ENCODE measurements around the gene STXBP4.
A peak's percentile ranks its signal among the peaks of the same experiment; 100 is the strongest.

The STXBP4 gene, protein sequence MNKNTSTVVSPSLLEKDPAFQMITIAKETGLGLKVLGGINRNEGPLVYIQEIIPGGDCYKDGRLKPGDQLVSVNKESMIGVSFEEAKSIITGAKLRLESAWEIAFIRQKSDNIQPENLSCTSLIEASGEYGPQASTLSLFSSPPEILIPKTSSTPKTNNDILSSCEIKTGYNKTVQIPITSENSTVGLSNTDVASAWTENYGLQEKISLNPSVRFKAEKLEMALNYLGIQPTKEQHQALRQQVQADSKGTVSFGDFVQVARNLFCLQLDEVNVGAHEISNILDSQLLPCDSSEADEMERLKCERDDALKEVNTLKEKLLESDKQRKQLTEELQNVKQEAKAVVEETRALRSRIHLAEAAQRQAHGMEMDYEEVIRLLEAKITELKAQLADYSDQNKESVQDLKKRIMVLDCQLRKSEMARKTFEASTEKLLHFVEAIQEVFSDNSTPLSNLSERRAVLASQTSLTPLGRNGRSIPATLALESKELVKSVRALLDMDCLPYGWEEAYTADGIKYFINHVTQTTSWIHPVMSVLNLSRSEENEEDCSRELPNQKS

DNA sequence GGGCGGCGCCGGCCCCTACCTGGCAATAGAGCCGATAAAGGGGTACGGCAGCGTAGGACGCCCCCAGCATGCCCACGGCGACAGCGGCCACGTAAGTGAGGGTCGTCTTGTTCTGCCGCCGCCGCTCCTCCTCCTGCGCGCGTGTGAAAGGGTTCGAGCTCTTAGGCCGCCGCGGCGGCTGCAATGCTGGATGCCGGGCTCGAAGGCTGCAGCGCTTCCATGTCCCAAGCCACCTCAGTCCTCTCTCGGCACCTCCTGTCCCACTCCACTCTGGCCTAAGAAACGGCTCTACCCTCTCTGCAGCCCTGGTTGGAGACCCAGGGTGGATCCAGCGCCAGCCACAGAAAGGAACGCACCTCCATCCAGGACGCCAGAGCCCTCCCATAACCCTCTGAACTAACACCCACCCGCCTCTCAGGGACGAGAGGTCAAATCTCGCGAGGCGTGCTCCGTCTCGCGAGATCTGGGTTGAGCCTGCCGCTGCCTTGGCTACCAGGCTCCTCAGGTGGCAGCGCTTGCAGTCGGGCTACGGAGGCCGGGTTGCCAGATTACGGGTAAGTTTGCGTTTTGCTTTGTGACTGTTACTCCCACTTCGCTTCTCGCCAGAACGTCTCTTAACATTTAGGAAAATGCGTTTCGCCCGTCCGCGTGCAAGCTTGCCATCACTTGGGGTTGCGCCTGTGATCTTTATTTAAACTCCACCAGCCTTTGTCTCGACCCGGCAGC is at the start of gene STXBP4, which contains the start of gene COX11:
Gene STXBP4, plus strand, starts transcription at position 504 of the 726 bp plus-strand sequence. CDS start 17,455 bp downstream, outside the sequence.
Gene COX11, minus strand, starts transcription at position 393 of the 726 bp plus-strand sequence. Its CDS starts 8 bp downstream, at position 385.
- peak; percentile 89 for DNase-seq (ENCODE audit: low read depth)

DNA sequence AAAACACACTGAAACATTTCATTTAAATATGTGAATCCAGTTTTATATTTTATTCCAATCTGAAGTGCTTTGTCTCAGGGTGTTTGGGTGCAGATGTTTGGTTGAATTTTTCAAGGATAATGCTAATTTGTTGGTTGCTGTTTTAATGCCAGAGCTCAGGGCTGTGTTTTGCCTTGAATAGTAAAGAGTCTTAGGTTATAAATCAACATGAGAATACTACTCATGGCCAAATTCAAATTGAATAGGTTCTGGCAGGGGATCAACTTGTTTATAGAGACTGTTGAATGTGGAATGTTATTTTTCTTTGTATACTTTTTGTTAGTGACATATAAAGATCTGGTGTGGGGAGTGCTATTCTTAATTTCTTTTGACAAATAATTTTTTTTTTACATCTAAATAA is 49.1 kb upstream of the STXBP4 start:
- no peak for DNase-seq (ENCODE audit: low read depth)

DNA sequence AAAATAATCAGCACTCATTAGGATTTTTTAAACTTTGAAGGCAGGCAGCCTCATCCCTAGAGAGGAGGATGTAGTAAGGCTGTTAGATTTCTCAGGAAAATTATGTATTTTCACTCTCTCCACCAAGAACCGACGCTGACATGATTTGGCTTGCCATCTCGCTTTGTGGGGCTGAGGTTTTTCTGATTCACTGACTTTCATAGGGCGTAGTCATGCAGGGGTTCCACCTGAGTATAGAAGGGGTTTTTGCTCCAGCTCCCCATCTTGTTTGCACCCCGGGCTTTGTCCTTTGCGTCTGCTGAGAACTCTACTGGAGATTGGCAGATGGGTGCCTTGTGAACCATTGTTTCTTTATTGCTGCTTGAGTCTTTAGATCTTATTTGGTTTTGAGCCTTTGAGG is 47.7 kb upstream of the STXBP4 start:
- no peak for DNase-seq (ENCODE audit: low read depth)

DNA sequence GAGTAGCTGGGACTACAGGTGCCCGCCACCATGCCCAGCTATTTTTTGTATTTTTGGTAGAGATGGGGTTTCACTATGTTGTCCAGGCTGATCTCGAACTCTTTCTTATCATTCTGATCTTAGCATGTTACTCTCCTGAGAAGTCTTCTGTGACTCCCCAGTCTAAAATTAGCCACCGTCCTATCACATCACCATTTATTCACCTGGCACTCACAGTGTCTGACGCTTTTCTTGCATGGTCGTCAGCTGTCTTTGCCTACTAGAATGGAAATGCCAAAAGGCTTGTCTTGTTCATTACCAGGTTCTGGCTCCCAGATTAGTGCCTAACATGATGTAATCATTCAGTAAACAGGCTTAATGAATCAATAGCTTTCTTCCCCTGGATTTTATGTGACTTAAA is 44.2 kb upstream of the STXBP4 start:
- no peak for DNase-seq (ENCODE audit: low read depth)

DNA sequence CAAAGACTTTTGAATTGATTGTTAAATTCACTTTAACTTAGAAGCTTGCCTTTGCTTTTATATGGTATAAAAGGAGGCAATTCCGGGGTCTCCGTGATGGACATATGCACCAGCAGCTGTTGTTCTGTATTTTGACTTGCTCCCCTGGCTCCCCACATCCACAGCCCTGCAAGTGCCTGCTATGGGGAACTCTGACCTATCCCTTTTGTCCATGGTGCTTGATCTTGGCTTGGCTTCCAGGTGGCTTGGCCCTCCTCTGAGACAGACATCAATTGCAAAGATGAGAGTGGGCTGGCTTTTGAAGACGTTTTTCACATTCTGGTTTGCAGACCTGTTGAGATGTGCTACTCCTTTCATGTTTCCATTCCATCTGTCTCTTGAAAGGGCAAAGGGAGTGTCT is 41.0 kb upstream of the STXBP4 start:
- DNase-seq (ENCODE audit: low read depth) = no peak

DNA sequence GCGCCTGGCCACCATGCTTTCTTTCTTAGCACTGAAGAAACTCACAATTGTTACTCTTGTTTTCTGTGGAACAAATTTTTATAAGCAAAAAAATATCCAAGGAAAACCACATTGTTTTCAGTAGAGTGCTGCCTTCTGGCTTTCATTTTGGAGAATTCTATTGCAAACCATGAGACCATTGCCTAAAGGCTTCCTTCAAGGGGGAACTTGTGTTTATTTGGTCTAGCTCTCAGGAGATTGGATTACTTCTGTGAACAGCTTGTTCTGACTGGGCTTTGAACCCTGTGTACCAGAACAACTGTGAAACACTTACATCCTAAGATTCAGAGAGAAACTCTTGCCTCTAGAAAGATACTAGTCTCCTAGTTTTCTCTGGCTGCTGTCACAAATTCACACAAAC is 35.9 kb upstream of the STXBP4 start:
- DNase-seq (ENCODE audit: low read depth) = no peak

DNA sequence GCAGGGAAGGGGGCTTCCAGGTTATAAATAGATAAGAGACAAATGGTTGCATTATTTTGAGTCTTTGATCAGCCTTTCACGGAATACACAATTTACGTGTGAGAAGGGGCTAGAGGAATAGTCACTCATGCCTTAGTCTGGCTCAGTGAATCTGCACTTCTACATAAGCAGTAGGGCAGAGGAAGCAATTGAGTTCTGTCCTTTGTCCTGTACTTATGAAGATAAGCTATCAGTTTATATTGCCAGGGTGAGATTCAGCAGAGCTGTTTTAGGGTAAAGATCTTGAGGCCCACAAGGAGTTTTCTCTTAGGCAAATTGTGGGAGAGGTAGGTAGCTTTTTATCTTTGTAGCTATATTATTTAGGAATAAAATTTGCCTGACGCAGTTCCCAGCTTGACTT is 34.6 kb upstream of the STXBP4 start:
- DNase-seq (ENCODE audit: low read depth) = no peak

DNA sequence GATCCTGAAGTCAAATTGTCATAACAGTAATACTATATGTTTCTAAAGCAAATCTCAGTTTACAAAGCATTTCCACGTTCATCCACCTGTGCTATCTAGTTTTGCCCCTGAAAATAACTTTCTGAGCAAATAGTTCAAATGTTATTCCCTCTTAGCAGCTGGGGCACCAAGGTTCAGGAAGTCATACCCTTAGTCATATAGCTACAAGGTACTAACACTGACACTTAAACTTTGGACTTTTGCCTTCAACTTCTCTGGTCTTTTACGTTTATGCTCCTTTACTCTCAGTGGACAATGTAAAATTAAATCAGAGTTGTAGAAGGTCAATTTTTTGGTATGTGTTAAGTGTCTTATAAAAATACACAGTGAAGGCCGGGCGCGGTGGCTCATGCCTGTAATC is 33.1 kb upstream of the STXBP4 start:
- DNase-seq (ENCODE audit: low read depth) = no peak

DNA sequence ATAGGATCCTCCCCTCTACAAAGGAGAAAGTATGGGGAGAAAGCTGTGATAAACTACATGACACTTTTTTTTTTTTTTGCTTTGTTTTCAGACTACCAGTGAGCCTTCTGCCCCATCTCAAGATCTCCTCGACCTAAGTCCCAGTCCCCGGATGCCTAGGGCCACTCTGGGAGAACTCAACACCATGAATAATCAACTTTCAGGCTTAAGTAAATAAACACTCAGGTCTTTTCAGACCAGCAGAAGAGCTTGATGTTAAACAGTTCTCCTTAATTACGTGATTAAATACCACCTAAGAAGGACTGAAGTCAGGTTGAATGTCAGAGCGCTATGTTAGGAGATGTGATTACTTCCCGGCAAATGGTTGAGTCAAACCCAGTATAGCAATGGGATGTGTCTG is 31.5 kb upstream of the STXBP4 start:
- DNase-seq (ENCODE audit: low read depth) = no peak

DNA sequence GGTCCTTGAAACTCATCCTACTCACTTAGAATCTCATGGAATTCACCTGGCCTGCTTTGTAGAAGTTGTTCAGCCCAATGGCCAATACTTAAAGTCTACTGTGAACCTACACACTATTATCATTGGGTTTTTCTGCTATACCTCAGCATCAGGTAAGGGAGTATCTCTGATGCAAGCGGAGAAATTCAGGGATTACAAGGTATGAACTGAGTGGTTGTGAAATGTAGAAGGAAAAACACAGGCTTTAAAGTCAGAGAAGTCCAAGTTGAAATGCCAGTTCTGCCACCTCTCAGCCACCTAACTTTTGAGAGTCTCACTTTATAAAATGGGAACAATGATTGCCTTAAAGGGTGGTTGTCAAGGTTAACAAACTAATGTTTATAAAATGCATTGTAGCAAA is 31.1 kb upstream of the STXBP4 start:
- DNase-seq (ENCODE audit: low read depth) = no peak

DNA sequence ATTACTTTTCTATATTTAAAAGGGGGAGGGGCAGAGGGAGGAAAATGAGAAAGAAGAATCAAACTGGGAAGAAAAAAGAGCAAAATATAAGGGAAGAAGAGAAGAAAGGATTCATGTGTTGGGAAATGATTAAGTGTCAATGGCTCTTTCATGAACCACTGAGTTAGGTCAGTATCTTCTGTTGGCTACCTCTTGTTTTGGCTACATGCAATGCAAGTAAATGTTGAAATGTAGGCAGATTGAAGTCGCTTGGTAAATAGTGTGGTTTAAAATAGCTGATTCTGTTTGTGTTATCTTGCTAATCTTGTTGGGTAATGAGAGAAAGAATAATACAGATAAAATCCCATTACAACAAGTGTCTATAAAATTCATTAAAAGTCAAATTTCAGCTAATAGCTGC is 27.3 kb upstream of the STXBP4 start:
- DNase-seq (ENCODE audit: low read depth) = no peak

DNA sequence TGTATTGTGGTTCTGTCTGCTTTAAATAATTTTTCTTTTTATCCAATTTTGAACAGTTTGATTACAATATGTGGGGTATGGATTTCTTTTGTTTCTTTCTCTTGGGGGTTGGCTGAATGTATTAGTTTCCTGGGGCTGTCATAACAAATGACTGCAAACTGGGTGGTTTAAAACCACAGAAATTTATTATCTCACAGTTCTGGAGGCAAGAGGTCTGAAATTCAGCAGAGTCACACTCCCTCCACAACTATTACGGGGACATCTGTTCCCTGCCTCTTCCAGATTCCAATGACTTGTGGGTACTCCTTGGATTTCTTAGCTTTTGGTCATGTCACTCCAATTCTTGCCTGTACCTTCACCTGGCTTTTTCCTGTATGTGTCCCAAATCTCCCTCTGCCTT is 23.8 kb upstream of the STXBP4 start:
- DNase-seq (ENCODE audit: low read depth) = no peak

DNA sequence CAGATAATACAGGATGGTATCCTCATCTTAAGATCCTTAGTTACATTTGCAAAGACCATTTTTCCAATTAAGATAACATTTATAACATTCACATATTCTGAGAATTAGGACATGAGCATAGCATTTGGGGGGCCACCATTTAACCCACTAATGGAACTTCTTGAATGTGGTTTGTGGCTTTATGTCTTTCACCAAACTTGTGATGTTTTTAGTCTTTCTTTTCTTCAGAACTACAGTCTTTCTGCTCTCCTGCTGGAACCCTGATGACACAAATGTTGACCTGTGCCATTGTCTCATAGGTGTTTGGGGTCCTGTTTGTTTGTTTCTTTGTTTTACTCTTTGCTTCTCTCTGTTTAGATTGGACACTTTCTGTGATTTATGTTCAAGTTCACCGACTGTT is 23.3 kb upstream of the STXBP4 start:
- no peak for DNase-seq (ENCODE audit: low read depth)

DNA sequence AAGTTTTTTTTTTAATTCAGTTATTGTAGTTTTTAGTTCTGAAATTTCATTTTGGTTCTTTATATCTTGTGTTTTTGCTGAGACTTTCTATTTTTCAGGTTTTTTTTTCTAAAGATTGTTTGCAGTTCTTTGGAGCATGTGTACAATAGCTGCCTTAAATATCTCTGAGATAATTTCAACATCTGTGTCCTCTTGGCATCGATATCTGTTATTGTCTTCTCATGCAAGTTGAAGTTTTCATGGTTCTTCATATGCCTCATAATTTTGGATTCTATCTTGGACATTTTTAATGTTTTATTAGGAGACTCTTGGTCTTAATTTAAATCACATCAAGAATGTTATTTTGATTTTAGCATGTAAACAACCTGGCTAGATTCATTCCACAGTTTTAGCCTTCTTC is 22.9 kb upstream of the STXBP4 start:
- no peak for DNase-seq (ENCODE audit: low read depth)

DNA sequence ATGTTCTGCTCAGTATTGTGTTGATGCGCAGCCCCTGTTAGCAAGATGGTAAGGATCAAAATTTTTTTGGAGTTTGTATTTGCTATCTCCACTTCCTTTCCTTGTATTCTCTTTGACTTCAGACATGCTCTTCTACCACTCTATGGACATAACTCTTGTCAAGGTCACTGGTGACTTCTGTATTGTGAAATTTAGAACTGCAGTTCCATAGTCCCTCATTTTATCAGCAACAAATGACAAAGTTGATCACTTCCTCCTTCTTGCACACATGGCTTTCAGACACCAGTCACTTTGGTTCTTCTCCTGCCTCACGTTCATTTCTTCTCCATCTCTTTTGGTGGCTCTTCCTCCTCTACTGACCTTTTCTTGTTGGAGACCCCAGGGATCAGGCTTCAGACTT is 21.2 kb upstream of the STXBP4 start:
- DNase-seq (ENCODE audit: low read depth) = no peak

DNA sequence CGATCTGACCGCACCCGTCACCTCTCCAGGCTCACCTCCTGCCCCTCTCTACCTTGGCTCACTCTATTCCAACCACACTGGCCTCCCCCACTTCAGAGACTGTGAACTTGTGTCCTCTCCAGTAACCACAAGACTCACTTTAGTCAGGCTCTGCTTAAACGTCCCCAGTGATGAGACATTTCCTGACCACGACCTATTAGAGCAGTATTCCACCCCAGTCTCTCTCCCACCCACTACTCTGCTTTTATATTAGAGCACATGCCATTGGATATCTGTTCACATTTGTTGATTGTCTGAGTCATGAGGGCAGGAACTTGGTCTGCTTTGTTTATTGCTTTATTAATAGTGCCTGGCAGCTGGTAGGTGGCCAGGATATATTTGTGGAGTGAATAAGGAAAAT is 20.2 kb upstream of the STXBP4 start:
- DNase-seq (ENCODE audit: low read depth) = no peak

DNA sequence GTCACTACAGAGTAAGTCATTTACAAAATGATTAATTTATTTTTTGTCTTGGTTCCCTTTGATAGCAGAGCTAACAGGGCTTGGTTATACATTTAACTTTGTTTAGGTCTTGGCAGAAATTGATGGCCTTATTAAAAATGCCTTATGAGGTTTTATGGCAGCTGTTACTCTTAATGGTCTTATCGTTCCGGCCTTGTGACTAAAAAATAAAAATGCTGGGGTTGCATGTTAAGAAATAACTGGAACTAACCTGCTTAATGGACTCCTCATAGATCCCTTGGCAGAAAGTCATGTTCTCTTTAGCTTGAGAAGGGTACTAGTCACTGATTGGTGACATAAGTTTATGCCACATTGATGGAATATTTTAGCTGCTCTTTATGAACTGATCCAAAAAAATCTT is 18.4 kb upstream of the STXBP4 start:
- no peak for DNase-seq (ENCODE audit: low read depth)

DNA sequence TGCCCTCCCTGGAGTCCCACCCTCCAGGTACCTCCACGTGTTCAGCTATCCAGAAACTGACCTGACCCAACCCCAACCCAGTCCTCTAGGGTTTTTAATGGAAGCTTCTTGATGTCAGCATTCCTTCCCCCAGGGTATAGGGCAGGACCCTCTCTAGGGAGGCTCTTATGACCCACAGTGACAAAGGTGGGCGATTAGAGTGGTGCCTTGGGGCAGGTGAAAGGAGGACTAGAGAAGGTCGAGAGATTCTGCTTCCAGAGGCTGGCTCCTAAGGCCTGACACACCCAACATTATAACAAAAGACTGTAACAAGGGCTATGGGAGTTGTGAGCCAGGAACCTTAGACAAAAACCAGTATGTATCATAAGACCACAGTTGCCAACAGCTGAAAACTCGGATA is 17.3 kb upstream of the STXBP4 start:
- DNase-seq (ENCODE audit: low read depth) = no peak

DNA sequence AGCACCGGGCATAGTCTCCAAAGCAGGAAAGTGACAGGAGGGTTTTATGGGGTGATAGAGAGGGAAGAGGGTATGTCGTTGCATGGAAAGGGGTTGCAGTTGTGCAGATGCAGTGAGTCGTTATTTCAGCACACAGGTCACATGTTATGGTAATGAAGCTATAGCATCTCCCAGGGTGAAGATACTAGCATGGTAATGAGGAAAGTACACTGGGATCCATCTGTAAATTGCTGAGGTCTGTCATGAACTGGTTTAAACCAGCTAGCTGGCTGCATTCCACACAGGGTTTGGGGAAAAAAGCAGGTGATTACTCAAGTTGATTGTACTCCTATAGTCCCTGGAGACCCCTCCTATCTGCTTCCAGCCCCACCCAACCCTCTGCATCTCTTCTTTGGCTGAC is 11.8 kb upstream of the STXBP4 start:
- DNase-seq (ENCODE audit: low read depth) = no peak

DNA sequence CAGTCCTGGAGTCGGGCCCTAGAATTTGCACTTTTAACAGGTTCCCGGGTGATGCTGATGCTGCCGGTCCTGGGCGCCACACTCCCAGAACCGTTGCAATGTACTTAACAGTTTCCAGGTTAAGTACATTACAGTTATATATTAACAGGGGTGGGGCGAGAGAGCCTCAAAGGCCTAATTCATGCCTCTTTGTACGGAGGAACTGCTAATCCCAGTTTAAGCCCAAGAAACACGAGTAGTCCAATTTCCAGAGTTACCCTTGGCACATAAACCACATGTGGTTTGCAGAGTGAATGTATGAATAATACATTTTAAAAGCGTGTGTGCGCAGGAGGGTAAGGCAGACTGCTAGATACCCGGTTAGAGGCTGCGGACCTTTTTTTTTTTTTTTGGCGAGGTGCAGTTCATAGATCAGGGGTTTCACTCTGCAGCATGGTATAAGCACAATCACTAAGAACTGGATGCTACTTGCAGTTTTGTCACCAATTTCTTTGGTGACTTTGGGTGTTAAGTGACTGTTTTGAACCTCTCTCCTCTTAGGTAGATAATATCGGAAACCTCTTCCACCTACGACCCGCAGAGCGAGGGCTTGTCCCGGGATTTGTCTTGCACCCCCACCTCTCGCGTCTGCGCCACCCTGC is 824 bp upstream of the STXBP4 start:
- no peak for DNase-seq (ENCODE audit: low read depth)

DNA sequence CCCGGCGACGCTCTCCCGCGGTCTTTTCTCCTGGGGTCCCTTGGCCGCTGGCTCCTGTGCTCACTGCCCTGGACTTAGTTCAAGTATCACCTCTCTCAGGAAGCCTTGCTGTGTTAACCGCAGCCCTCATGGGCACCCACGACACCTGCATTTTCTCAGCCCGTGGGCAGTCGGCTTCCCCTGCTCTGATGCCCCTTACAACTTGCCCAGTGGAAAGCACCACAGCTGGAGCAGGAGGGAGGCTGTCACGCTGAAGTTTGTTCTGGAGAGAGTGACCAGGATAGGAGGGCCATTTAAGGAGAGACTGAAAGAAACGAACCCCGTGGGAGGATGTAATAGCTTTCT is 395 bp downstream of the STXBP4 start:
- no peak for DNase-seq (ENCODE audit: low read depth)

DNA sequence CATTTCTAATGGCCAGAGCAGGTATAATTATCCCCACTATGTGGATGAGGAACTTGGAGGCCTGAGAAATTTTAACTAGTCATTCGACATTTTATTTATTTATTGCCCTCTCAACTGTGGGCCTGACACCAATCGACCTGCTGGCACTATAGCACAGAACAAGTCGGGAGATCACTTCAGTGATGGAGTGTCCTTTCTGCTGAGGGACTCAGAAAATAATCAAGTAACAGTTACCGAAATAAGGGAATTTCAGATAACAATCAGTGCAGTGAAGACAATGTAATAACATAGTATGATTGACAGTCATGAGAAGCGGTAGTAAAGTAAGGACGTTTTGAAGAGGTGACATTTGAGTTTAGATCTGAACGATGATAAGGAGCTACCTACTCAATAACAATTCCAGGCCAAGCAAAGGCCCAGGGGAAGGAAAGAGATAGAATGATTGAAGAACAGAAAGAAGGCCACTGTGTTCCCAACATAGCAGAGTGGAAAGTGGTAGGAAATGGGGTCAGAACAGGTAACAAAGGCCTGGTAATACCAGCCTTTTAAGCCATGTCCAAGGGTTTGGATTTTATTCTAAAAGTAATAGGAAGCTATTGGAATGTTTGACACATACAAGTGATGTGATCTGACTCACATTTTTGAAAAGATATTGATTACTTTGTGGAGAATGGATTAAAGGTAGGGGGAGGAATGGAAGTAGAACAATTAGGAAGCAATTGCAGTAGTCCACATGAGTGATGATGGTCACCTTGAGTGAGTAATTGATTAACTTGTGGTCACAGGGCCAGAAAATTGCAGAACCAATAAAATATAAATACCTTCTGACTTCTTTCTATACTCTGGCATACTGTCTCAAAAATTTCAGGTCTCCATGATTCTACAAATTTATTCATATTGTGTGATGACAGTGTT is 1.4 kb downstream of the STXBP4 start:
- no peak for DNase-seq (ENCODE audit: low read depth)

All from activated gamma-delta T cell treated with anti-CD3 and anti-CD28 coated beads, Interleukin-2, amount 50 U/mL, for 16 hours (primary cell).